DMS 273 (cell line): ENCODE data around the gene ZMYND8.

Experiments
- DNase-seq: peaks from one replicate; lab custom pipeline; 2025; ENCODE audit not compliant: unreplicated experiment; lab: John Stamatoyannopoulos, UW

Gene ZMYND8

GRCh38 chr20:47233333-47234188 is 122.9 kb downstream of the ZMYND8 start:
- no peak for DNase-seq

DNA sequence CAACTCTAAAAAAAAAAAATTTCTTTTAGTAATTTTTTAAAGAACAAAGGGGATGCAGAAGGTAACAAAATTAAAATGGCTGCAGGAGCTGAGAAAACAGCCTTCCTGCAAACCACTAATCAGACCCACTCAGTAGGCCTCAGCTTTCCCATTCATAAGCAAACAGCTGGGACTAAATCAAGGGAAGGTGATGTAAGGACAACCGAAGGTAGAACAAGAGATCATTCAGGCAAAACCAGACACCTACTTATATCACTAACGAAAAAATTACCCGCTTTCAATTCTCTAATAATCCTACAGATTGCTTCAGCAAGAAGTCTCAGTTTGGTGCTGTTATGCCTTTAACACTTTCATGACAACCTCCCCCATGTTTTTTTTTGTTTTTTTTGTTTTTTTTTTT is 124.0 kb downstream of the ZMYND8 start:
- no peak for DNase-seq

DNA sequence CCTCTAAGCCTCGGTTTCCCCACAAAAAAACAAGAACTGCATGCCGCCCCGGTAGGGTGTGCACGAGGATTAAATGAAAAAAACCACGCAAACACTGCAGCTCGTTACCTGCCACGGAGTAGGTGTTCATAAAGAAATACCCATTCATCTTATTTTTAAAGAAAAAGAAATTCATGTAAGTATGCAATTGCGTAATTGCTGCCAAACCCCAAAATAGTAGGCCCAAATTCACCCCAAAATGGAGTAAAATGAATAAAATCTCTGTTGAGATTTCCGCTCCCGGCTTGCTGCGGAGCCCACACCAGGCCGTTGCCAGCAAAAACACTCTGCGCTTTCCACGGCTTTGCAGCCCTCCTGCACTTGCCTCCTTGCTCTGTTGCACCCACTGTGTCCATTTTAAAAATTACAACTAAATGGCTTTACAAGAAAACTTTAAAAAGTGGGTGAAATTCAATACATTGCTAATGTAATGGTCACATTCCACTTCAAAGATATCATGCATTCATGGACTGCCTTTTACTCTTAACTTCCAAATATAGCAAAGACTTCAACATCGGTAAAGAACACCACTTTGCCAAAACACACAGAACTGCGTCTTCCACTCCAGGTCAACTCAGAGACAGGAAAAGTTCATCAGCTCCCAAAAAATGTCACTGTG is 125.0 kb downstream of the ZMYND8 start:
- no peak for DNase-seq

GRCh38 chr20:47230811-47231256 is 125.7 kb downstream of the ZMYND8 start:
- no peak for DNase-seq

DNA sequence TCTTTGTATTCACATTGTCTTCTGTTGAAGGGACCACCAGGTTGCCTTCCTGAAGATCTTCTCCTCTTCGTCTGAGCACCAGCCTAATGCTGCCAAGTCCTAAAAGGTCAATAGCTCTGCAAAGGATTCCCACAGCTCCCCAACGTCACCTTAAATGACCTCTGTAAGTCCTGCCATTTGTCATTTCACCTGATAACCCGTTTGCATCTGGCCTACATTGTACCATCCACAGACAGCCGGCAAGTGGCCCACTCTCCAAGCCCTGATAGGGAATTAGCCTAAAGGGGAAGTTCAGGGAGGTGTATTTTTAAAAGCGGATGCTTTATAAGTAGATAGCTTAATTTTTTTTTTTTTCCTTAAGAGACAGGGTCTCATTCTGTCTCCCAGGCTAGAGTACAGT is 127.8 kb downstream of the ZMYND8 start:
- no peak for DNase-seq

GRCh38 chr20:47227576-47227975 is 128.9 kb downstream of the ZMYND8 start:
- DNase-seq, result no peak

GRCh38 chr20:47227119-47227518 is 129.4 kb downstream of the ZMYND8 start:
- DNase-seq, result no peak

GRCh38 chr20:47225458-47225857 is 131.0 kb downstream of the ZMYND8 start:
- no peak for DNase-seq

DNA sequence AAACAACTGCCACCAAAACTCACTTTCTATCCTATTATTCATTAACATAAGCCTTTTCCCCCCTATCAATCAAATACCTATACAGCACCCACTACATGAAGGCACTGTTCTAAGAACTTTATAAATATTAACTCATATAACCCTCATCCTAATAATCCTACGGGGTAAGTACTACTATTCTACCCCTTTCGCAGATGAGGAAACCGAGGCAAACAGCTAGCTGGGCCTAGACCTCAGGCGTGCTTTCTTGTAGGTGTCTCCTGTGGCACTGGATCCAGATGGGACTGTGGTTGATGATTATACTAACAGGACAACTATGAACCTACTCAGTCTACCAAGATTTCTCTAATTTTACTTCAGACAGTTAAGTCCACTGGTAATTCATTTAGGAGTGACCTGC is 131.6 kb downstream of the ZMYND8 start:
- no peak for DNase-seq

DNA sequence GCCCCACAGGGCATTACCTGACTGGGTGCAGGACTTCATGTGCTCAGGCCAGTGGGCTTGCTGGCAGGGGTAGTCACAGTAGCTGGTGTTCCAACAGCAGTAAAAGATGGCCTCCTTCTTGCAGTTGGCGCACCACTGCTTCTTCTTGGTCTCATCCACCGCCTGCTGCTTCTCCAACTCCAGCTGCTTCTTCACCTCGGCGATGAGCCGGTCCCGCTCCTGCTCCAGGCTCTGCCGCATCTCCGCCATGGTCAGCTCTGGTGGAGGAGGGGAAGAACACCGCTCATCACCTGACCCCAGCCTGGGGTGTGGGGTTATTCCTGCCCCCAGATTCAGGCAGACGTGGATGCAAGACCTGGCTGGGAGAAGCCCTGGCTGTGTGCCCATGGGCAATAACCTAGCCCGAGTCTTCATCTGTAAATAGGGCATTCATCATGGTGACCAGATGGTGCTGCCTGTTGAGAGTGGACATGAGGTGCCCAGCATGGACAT is 132.2 kb downstream of the ZMYND8 start:
- no peak for DNase-seq

GRCh38 chr20:47223896-47224295 is 132.6 kb downstream of the ZMYND8 start:
- DNase-seq, result no peak

- peak; percentile 17 for DNase-seq
These were observed 133.9 kb downstream of the ZMYND8 start for GRCh38 chr20:47222468-47223119.

DNA sequence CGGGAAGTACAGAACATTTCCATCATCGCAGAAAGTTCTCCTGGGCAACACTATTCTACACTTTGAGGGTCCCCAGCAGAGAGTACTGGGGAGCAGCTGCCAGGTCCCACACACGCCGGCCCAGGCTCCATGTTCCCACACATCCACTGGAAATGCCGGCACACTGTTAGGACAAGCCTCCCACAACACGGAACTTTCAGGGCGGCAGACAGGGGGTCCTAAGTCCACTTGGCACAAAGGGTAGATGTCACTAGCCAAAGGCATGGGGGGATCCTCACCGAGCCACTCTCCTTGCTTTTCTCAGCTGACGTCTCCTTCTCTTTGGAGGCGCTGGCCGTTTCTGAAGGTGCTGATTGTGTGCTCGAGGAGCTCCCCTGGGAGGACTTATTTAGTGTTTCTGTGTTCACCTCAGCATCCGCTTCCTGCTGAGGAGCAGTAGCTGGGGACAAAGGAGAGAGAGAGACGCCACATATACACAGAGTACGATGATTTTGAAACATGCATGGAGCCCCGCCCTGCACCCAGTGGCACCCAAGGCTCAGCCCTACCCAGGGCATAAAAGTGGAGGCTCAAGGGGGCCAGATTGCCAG is 135.4 kb downstream of the ZMYND8 start:
- no peak for DNase-seq

- DNase-seq, result peak; percentile 74
These were observed 136.3 kb downstream of the ZMYND8 start for GRCh38 chr20:47220161-47220582.

- DNase-seq, result no peak
These were observed 138.7 kb downstream of the ZMYND8 start for GRCh38 chr20:47217482-47218446.

DNA sequence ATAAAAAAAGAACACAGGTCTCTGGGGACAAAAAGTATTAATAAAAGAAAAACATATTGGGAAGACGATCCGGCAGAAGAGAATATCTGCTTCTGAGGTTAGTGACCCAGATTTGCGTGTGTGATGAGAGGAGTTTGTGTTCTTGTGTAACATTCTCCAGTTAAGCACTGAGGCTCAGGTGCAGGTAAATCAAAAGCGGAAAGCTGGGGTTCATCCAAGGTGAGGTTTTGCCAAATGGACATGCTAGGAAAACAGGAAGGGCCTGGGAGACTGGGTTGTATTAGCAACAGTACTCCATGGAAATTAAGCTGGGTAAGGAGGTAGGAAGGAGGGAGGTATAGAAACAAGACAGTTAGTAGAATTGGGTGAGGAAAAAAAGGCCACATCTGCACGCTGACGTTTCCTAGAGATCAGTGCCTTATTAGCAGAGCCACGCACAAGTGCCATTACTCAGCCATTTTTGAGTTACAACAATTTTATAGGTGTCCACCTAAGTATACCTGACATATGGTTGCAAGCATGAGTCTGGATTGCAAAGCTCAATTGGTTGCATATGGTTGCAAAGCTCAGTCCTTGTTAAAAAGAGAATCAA is 139.6 kb downstream of the ZMYND8 start:
- no peak for DNase-seq

DNA sequence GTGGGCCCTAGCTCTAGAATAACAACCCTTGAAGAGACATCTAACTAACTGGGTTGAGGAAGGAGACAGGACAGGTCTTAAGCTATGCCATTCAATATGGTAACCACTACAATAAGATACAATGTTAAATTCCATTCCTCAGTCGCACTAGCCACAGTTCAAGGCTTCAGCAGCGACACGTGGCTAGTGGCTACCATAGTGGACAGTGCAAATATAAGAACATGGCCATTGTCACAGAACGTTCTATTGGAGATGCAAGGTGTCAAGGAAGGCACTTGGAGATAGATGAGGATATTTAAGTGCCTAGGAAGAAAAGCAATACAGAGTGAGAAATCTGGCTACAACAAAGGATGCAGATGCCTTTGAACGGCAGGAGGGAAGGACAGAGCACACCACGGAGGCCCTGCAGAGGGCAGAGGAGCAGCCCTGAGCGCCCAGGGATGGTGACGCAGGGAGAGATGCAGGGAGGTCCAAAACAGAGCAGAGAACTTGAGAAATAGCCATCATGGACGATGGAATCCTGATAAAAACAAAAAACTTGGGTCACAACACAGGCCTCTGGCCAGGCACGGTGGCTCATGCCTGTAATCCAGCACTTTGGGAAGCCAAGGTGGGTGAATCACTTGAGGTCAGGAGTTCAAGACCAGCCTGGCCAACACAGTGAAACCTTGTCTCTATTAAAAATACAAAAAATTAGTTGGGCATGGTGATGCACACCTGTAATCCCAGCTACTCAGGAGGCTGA is 140.7 kb downstream of the ZMYND8 start:
- DNase-seq, result no peak

DNA sequence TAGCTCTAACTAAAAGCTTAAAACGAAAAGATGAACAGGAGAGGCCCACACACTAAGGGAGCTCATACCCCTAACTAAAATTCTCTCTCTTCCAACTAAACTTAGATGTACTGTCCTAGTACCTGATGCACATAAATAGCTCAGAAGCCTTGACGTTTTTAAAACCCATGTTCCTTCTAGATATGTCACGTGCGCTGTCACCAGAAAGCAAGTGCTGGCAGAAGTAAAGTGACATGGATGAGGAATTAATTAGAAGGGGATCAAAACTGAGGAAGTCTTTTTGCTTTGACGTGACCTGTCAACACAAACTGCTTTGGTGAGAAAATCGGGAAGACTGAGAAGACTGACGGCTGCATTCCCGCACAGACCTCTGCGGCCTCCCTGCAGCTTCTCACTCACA is 142.5 kb downstream of the ZMYND8 start:
- no peak for DNase-seq

DNA sequence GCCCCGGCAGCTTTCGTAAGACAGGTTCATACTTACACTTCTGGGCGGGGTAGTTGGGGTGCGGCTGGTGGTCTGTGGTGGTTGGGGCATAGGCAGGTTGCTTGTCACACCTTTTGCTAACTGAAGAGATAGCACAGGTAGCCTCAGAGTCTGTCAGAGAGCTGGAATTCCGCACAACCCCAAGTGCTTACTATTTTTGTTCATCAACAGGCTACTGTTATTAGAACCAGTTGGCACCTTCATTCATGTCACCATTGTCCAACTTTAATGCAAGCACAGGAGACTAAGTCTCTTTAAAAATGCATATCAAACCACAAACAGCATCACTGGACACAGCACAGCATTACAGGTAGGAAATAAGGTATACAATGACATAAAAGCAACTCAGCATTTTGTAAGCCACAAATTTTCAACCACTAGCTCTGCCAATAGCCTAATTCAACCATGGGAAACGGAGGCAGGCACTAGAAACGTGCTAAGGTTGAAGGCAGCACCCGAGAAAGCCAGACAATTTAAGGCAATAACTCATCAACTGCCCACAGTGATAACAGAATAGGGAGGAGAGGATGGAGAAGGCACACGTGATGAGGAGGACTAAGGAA is 143.8 kb downstream of the ZMYND8 start:
- no peak for DNase-seq
